SH-SY5Y (cell line): ENCODE results near the gene MAPKAPK3.

Experiments used
- GATA2 ChIP-seq: IDR thresholded peaks from 2 replicates; pipeline ENCODE4 v1.6.1; 2011; ENCODE audit warnings: mild to moderate bottlenecking, low read depth, low read length
- GATA3 ChIP-seq: IDR thresholded peaks from 2 replicates; pipeline ENCODE4 v1.6.1; 2011; ENCODE audit warnings: low read depth, mild to moderate bottlenecking, low read length, moderate library complexity

The MAPKAPK3 gene

DNA sequence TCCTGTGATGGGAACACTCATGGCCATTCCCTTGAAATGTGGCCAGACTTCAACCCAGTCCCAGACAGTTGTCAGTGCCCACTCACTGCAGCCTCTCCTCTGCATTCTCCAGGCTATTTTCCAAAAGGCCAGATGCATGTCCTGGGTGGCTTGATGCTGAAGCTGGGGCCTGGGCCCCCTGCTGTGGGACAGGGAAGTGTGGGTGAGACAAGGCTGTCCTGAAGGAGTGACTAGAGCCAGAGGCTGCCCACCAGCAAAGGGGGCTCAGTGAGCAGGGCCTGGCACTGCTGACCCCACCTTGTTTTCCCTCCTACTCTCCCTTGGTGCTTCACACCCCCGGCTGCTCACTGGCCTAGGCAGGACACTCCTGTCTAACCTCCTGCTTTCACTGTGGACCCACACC is 17.2 kb upstream of the MAPKAPK3 start:
- TF ChIP-seq GATA3 = no peak

DNA sequence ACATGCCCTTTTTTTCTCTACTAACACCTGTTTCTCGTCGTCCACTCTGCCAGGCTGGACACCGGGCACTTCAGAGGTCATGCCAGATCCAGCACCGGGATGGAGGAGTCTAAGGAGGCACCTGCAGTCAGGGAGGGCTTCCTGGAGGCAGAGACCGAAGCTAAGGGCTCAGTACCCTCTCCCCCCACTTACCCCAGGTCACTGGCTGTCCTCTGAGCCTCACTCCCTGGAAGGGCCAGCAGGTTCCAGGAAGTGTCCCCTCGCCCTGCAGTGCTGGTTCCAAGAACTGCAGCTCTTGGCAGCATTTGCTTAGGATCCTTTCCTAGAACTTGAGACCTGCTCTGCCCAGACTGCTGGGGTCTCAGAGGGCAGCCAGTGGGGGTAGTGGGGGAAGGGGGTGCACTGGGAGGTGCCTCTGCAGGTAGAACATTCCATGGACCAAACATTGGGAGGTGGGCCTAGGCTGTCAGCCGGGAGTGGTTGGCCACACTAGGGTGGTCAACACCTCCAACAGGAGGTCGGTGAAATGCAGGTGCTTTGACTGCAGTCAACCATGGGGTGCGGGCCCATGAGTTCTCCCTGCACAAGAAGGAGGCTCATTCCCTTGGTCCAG is 16.7 kb upstream of the MAPKAPK3 start:
- TF ChIP-seq GATA3 = no peak
- no peak for TF ChIP-seq GATA2

DNA sequence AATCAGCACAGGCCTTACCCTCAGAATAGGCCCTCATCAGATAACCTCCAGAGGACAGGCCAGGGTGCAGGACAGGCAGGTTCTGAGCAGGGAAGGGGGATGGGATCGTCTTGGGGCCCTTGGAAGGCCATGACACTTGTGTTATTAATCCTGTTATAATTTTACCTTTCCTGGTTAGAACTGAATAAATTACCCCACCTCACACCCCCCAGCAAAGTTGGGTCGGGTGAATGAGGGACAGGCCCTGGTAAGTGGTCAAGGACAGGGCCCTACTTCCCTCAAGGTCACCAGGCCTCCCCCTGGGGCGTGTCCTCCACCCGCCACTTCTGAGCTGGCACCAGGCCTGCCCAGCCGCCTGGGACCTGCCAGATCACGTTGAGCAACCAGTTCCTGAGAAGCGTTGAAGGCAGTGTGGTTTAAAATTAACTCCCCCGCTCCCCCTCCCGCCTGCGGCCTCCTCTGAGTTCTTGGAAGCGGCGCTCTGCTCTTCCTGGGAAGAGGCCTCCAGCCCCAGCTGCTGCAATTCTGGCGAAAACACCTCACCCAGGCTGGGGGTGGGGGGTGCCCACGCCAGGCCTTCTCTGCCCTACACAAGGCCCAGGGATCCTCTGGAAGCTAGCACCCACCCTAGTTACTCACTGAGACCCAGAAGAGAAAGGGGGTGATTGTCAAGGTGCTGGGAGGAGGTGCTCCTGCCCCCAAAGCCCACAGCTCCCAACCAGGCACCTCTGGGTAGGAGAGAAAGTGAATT is 15.9 kb upstream of the MAPKAPK3 start:
- TF ChIP-seq GATA2 (no peak), GATA3 (no peak)

DNA sequence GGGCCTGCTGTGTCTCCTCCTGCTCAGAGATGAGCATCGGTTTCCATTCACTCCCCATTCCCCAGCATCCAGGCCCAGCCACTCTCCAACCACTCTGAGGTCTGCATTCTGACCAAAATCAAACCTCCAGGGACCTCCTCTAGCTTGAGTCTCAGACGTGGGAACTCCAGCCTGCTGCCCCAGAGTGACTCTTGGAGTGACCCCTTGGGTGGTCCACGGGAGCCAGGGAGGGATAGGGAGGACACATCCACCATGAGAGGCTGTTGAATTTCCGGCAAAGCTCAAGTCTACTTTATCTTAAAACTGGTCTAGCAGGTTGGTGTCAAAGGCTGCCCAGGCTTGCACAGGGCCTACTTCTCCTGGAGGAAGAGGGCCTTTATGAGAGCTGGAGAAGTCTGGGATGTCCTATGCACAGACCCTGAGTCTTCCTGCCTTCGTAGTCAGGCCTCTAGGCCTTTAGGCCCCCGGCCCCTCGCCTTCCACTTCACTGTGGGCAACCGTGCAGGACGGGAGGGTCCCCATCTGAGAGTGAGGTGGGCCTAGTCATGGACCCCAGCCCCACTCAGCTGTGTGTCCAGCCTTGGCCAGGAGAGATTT is 14.3 kb upstream of the MAPKAPK3 start:
- TF ChIP-seq GATA2 (no peak), GATA3 (no peak)

DNA sequence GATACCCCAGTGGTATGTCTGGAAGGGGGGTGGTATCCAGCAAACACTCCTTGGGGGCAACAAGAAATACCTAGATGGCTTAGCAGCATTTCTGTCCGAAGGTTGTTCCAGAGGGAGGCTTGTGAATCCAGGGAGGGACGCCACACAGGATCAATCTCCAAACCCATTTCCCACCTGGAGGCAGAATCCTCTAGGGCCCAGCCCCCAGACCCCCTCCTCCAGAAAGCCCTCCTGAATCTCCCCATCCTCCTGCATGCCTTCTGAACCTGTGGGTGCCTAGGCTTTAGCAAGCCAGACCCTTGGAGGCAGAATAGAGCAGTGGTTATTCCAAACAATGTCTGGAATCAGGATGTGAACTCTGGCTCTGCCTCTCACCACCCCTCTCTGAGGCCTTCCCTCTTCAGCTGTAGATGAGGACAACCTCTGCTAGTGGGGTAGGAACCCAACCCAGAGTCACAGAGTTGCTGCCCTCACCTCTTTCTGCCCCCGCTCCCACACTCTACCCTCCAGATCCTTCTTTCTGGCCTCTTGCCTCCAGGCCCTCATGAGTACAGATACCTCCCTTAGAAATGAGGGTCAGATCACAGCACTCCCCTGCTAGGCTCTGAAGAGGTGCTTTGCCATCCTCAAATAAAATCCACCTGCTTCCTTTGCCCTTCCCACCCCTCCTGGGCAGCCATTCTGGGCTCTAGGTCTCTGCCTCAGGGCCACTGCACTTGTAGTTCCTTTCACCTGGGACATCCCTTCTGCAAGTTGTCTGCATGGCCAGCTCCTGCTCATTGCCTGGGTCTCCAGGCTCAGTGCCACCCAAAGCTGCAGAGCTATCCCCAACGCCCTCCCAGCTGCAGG is 13.5 kb upstream of the MAPKAPK3 start:
- TF ChIP-seq GATA3 (no peak), GATA2 (no peak)

DNA sequence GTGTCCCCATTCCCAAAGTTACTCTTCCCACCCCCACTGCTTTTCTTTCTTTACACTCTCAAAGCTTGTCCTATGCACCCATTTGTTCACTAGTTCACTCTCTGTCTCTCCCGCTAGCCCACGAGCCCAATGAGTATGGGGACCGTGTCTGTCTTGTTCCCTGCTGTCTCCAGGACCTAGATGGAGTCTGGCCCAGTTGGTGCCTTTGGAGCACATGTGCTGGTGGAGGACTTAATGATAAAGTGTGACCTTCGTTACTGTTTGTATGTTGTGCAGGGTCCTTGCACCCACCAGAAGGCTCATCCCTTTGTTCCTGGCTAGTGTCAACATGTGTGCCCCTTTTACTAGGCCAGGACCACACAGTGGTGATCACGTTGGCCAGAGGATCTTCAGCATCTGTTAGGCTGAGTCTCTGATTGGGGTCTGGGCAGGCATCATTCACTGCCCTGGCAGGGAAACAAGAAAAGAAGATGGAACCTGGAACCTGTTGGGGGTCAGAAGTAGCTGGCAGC is 12.8 kb upstream of the MAPKAPK3 start:
- TF ChIP-seq GATA3 = no peak
- no peak for TF ChIP-seq GATA2

DNA sequence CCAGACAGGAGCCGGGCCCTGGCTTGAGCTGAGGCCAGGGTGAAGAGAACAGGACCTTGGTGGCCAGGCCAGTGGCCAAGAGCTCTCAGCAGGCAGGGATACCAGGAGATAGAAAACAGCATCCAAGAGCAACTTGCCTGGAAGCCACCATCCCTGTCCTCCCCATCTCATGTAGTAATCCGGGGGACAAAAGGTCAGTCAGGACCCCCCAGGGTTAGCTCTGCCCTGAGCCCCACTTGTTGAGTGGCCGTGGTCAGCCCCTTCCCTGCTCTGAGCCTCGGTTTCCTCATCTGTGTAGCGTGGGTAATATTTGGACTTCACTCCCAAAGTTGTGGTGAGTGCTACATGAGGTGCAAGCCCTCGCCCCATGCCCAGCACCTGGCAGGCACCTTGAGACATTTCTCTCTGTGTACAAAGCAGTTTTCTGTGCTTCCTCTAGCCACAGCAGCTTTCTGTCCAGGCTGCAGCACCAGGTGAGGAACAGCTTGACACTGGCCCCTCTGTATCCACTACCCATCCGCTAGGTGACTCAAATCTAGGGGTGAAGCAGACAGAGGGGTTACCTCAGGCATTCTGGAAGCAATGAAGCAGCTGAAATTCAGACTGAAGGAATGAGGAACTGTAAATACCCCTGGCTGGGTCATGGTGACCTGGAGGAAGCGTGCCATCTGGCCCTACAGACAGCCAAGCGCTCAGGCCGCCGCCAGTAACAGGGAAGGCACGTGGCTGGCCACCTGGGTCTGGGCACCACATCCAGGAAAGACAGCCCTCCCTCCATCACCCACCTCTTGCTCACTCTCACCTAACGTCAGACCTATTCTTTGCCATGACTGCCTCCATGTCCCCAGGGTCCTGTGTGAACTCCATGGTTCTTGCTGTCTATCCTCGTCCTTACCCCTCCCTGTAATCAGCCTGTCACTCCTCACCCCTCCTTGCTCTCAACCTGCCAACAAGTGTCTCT is 12.0 kb upstream of the MAPKAPK3 start:
- TF ChIP-seq GATA2 = no peak
- no peak for TF ChIP-seq GATA3

DNA sequence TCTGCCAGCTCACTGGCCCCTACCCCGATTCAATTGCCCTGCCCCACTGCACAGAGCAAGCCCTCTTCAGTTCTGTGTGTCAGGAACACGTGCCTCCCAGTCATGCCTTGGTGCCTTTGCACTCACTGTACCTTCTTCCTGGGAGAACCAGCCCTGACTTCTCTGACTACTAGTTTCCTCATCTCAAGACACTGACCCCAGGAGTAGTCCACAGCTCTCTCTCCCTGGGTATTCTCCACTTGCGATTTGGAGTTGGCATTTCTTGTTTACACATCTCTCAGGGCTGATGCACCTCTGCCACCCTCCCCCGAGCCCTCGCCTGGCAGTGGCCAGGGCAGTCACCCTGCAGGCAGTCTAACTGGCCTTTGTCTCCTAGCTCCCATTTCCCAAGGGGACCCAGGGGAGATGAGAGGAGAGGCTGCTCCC is 11.0 kb upstream of the MAPKAPK3 start:
- TF ChIP-seq GATA2 (no peak), GATA3 (no peak)

DNA sequence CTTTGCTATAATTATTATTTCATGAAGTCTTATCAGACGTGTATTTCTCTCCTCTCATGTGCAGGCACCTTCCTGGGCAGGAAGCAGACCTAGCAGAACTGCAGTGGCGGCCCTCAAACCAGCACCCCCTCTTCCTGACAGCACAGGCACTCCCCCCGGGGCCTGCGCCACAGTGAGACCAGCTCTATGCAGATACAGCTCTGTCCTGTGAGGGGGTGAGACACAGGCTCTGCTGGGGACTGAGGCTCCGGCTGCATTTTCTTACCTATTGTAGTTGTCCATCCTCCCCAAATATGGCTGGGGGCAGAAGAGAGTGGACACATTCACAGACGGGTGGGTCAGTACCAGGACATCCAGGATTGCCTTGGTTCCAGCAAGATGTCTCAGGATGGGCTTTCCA is 10.4 kb upstream of the MAPKAPK3 start:
- TF ChIP-seq GATA2 (no peak), GATA3 (no peak)

DNA sequence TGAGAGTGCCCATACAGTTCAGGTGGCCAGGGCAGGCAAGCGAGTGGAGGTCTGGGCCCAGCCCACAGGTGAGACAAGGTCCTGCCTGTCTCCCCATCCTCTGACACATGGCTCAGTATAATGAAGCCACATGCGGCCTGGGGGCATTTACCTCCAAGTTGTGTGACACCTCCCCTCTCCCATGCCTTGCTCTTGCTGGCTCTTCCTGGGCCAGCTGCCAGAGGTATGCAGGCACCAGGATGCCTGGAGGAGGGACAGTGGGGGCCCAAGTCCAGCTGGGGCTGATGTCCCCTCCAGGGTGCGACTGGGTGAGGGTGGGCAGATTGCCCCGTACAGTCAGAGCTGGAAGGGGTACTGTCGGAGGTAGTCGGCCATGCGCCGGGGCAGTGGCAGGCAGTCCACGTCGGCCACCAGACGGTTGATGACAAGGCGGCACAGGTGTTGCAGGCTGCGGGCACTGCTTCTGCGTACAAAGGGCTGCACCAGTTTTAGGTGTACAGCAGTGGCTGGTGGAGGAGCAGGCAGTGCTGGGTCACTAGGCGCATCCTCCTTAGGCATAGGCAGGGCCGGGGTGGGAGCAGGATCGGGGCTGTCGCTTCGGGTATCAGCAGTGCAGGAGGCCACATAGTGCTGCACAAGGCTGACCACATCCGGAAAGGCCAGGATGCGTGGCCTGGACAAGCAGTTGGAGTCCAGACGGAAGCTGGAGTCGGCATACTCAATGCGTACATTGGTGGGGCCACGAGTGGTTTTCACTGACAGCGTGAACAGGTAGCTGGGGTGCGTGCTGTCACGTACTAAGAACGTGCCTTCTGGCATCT is 9.5 kb upstream of the MAPKAPK3 start:
- TF ChIP-seq GATA3 = no peak
- TF ChIP-seq GATA2 = no peak

DNA sequence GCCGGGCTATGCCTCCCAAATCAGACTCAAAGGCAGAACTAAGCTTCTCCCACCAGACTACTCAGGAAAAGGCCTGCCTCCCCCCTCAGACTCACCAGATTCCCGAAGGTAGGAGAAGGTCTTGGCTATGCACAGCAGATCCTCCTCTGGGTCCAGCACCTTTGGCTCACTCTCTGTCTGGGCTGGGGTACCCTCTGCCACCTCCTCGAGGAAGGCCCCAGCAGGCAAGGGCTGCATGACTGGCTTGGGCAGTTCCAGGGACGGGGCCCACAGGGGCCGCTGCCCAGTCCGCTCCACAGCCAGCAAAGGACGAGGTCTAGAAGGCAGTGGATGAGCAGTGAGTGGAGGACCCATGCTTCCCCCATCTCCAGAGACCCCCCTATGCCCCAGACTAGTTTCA is 8.7 kb upstream of the MAPKAPK3 start:
- TF ChIP-seq GATA2 = no peak
- no peak for TF ChIP-seq GATA3

DNA sequence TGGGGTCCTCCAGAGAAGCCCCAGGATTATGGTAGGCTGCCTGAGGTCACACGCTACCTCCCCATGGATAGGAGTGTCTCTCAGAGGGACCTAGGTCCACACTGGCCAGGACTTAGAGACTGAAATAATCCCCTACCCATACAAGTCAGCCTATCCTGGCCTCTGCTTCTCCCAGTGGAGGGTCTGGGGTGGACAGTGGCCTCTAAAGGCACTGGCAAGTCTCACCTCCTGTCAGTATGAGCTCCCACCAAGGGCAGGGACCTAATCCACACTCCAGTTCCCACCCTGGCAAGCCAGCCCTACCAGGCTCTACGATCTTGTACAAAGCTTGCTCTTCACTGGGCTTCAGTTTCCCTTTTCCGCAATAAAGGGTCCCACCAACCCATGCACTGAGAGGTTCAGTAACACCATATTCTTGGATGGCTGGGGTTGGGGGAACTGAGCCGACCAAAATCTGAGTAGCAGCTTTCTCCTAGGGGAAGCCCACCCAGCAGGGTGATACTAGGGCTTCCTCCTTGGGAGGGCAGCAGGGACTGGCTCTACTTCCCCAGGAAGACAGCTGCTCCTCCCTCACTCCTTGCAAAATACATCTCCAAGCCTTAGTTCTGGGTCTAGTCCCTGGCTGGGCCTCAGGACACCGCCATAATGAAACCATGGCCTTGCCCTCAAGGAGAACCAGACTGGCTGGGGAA is 7.7 kb upstream of the MAPKAPK3 start:
- no peak for TF ChIP-seq GATA2
- no peak for TF ChIP-seq GATA3
